HK-2 (cell line): Measurements from ENCODE around the gene TSGA10IP.

Source experiments
- DNase-seq: peaks from one replicate; pipeline ENCODE4 v3.0.0-alpha.2; 2018; ENCODE audit not compliant: unreplicated experiment

Gene TSGA10IP

DNA sequence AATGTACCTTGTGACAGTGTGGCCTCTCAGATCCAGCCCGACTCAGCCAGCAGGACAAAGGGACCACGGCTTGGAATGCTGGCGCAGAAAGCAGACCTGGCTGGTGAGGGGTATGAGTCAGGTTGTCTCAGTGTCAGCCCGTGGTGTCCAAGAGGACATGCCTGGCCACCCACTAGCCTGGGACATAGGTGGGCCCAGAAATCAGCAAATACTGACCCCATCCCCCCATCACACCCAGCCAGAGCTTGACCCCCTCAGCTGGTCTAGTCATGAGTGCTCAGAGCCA is 61.6 kb downstream of the TSGA10IP start:
- no peak for DNase-seq

DNA sequence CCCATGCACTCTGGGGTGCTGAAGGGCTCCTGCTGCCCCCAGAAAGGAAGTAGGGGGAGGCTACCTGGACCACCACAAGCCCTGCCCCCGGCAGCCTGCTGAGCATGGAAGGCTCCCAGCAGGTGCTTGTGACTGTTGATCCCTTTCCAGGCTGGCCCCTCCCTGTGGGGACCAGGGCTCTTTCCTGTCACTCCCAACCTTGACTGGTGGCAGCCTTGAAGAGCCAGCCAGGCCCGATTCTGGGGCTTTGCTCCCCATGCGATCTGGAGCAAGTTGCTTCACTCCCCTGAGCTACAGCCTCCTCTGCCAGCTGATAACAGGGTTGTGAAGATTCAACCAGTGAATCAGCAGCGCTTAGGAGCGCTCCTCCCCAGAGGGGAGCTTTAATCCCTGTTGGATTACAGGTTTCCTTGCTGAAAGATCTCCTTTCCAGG is 61.9 kb downstream of the TSGA10IP start:
- no peak for DNase-seq

DNA sequence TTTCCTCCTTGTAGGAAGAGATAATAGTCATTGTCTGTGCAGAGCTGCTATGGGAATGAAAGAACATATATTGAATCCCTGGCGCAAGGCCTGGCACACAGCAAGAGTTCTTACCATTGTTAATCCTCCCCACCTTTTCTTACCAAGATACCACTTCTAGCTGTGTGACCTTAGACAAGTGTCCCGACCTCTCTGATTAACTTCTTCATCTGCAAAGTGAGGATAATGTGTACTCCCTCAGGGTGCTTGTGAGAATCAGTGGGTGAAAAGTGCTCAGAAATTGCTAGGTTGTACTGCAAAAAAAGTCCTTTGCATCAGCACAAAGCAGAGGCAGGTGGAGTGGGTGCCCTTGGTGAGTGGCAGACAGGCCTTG is 62.8 kb downstream of the TSGA10IP start:
- no peak for DNase-seq

DNA sequence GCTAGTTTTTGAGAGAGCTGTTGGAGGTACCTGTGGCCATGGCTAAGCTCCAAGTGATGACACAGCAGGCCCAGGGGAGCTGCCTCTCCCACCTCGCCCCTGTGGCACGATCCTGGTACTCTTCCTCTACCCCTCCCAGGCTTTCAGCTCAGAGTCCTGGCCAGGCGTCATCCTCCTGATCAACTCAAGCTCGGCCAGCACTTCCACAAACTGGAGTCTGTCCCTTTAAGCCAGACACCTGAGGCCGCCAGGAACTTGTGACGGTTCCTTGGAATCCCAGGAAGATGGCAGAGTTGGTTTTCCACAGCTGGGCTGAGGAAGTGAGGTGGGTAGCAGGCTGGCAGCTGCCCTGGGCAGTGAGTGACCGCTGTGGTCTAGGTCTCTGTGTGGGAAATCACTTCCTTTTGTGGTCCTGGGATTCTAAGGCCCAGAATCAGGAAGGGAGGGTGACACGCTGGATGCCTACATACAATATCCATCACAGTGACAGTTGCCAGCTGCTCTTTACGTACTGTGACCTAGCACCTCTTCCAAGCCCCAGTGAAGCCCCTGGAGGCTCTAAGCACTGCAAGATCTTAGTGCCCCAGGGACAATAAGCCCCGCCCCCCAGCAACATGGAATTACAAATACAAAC is 63.3 kb downstream of the TSGA10IP start:
- no peak for DNase-seq
